Keratinocyte (primary cell): ENCODE results near the gene ING4. TPM values are rescaled to one million over a fixed set of nuclear protein-coding genes. Genes with fewer than 3 reads are reported as not detected.

Experiments
- DNase-seq: peaks from one replicate; pipeline ENCODE4 v3.0.0-alpha.2; 2011; ENCODE audit warnings: low read depth, missing footprints, low spot score
- FAIRE-seq: peaks from 2 replicates; lab custom pipeline; 2011; peaks lifted over from hg19 to GRCh38; lab: Jason Lieb, UNC
- H2AFZ ChIP-seq: 2 replicates; pipeline ENCODE4 v1.6.0; 2012; ENCODE audit warnings: low read length, control low read depth, inconsistent platforms; ENCODE audit not compliant: control insufficient read depth
- H3K27ac ChIP-seq: 2 replicates; pipeline ENCODE4 v1.5.1; 2011; ENCODE audit warnings: low read length; ENCODE audit not compliant: control insufficient read depth, insufficient read depth
- H3K27me3 ChIP-seq: 3 replicates; pipeline ENCODE4 v1.6.0; 2011; ENCODE audit warnings: low read length; ENCODE audit not compliant: control insufficient read depth, insufficient read depth; ENCODE audit errors: extremely low read depth
- H3K36me3 ChIP-seq, 2 experiments: 2 replicates in 1 of 2; 3 replicates in 1 of 2; pipeline ENCODE4 v1.5.1; 2011; ENCODE audit warnings: low read length in 2 of 2, mild to moderate bottlenecking in 1 of 2; ENCODE audit not compliant: control insufficient read depth in 2 of 2, insufficient read depth in 2 of 2; ENCODE audit errors: extremely low read depth in 1 of 2
- H3K4me1 ChIP-seq: 3 replicates; pipeline ENCODE4 v1.5.1; 2011; ENCODE audit warnings: low read length; ENCODE audit not compliant: control insufficient read depth, insufficient read depth; ENCODE audit errors: extremely low read depth
- H3K4me2 ChIP-seq: 3 replicates; pipeline ENCODE4 v1.6.0; 2011; ENCODE audit warnings: low read depth, low read length; ENCODE audit not compliant: control insufficient read depth, insufficient read depth; ENCODE audit errors: extremely low read depth
- H3K4me3 ChIP-seq, 3 experiments: fragments of 200-600 bp in 1 of 3; sonication (generic) in 1 of 3; 2 replicates in 2 of 3; 3 replicates in 1 of 3; pipeline ENCODE4 v1.5.1; 2011 to 2016; ENCODE audit warnings: low read length in 3 of 3, mild to moderate bottlenecking in 3 of 3, control low read depth in 2 of 3, inconsistent platforms in 1 of 3, low read depth in 1 of 3, mixed read lengths in 1 of 3, mixed run types in 1 of 3, moderate library complexity in 1 of 3; ENCODE audit not compliant: control insufficient read depth in 2 of 3, insufficient read depth in 2 of 3; ENCODE audit errors: extremely low read depth in 1 of 3
- H3K79me2 ChIP-seq: 2 replicates; pipeline ENCODE4 v1.6.0; 2012; ENCODE audit warnings: low read length; ENCODE audit not compliant: control insufficient read depth, insufficient read depth
- H3K9ac ChIP-seq: 3 replicates; pipeline ENCODE4 v1.6.0; 2011; ENCODE audit warnings: low read length; ENCODE audit not compliant: control insufficient read depth, insufficient read depth; ENCODE audit errors: extremely low read depth
- H3K9me1 ChIP-seq: 3 replicates; pipeline ENCODE4 v1.6.0; 2011; ENCODE audit warnings: low read length; ENCODE audit not compliant: control insufficient read depth, insufficient read depth; ENCODE audit errors: extremely low read depth
- H3K9me3 ChIP-seq: 2 replicates; pipeline ENCODE4 v1.5.1; 2012; ENCODE audit warnings: low read depth, low read length; ENCODE audit not compliant: control insufficient read depth
- H4K20me1 ChIP-seq: 3 replicates; pipeline ENCODE4 v1.6.0; 2011; ENCODE audit warnings: low read length; ENCODE audit not compliant: control insufficient read depth, insufficient read depth; ENCODE audit errors: extremely low read depth
- CTCF ChIP-seq, 3 experiments: IDR thresholded peaks in 1 of 3; conservative IDR thresholded peaks in 1 of 3; optimal IDR thresholded peaks in 1 of 3; 2 replicates in 2 of 3; 3 replicates in 1 of 3; pipeline versions ENCODE3 to v1.5.1; 2011; ENCODE audit warnings: low read length in 3 of 3, mild to moderate bottlenecking in 3 of 3, moderate library complexity in 2 of 3, control low read depth in 1 of 3, inconsistent platforms in 1 of 3; ENCODE audit not compliant: insufficient read depth in 2 of 3; ENCODE audit errors: extremely low read depth in 1 of 3
- EZH2 ChIP-seq: IDR thresholded peaks from one replicate; pipeline ENCODE4 v1.6.1; 2012; ENCODE audit warnings: inconsistent platforms, mild to moderate bottlenecking, low read length, moderate library complexity
- dilution Hi-C: fragments of 300-500 bp; cut with MboI; formaldehyde crosslinking; loops from one replicate; pipeline ENCODE4 v1.7.0; 2020; ENCODE audit warnings: low sequenced_read_pairs; ENCODE audit not compliant: extremely low pct_ligation_motif_present
- polyA plus RNA-seq, 5 experiments: library from polyadenylated mRNA; depleted of rRNA in 3 of 5; stranded (reverse) in 3 of 5; stranded (forward) in 1 of 5; unstranded in 1 of 5; fragments of >200 nt; gene quantifications; 1 replicate in 1 of 5; 2 replicates in 3 of 5; 3 replicates in 1 of 5; pipeline versions ENCODE4 v1.2.1 to v1.2.3, GENCODE V29; 2011 to 2012; ENCODE audit warnings: missing spikeins in 2 of 5, low read depth in 1 of 5, low replicate concordance in 1 of 5

ING4 gene
- polyA plus RNA-seq, 1 donor (not counting 4 experiments of a cell fraction or from before 2014, with no cell fraction given), result 30.4 TPM

GRCh38 chr12:6630736-6631135 lies 32.2 kb downstream of the ING4 start:
- Histone ChIP-seq H3K9ac (no peak overlapping the region), H3K4me3 (no peak overlapping the region), H2AFZ (no peak overlapping the region), H3K4me2 (no peak overlapping the region), H3K27me3 (no peaks in the 10 kb centered on the region), H3K27ac (no peak overlapping the region), H3K79me2 (peaks cover 19% of the 10 kb centered on the region), H3K9me3 (no peaks in the 10 kb centered on the region), H3K9me1 (no peaks in the 10 kb centered on the region), H3K4me1 (peaks cover 32% of the 10 kb centered on the region), H4K20me1 (no peaks in the 10 kb centered on the region), H3K36me3 (peaks cover 0 to 4% of the 10 kb centered on the region in 2 experiments)
- dilution Hi-C loops, result no loop called here
- DNase-seq (no peak), FAIRE-seq (no peak)
- TF ChIP-seq EZH2 (no peak), CTCF (optimal IDR thresholded peaks at IDR 0.05 in 1 of 3, IDR thresholded peaks at IDR 0.05 in 1 of 3, conservative IDR thresholded peaks at IDR 0.05 in 1 of 3; ENCODE audit: extremely low read depth in 1 of 3, insufficient read depth in 2 of 3, low read length in 3 of 3) (no peak)

- Histone ChIP-seq H3K9me3 (no peaks in the 10 kb centered on the region), H2AFZ (no peak overlapping the region), H3K9me1 (no peaks in the 10 kb centered on the region), H3K27me3 (no peaks in the 10 kb centered on the region), H3K27ac (no peak overlapping the region), H3K36me3 (peaks cover 3 to 4% of the 10 kb centered on the region in 2 experiments), H4K20me1 (no peaks in the 10 kb centered on the region), H3K4me2 (no peak overlapping the region), H3K4me3 (no peak overlapping the region), H3K4me1 (peaks cover 14% of the 10 kb centered on the region), H3K9ac (no peak overlapping the region), H3K79me2 (peaks cover 14% of the 10 kb centered on the region)
- DNase-seq, result no peak
- TF ChIP-seq CTCF (optimal IDR thresholded peaks at IDR 0.05 in 1 of 3, IDR thresholded peaks at IDR 0.05 in 1 of 3, conservative IDR thresholded peaks at IDR 0.05 in 1 of 3; ENCODE audit: extremely low read depth in 1 of 3, insufficient read depth in 2 of 3, low read length in 3 of 3) (no peak), EZH2 (no peak)
- dilution Hi-C loops, result no loop called here
- no peak for FAIRE-seq
Observed at GRCh38 chr12:6627616-6628015, 35.3 kb downstream of the ING4 start.
